Coronary artery (tissue), 2 donors: ENCODE results near the gene SLCO3A1.

Source experiments
- DNase-seq: peaks from one replicate; pipeline ENCODE4 v3.0.0-alpha.2; 2017; ENCODE audit warnings: low spot score
- H3K27ac ChIP-seq, 2 donors: fragments of 200-600 bp; sonication (generic); one replicate each; pipeline ENCODE4 v1.5.1; 2016 to 2019
- H3K4me3 ChIP-seq: fragments of 200-600 bp; sonication (generic); 2 replicates; pipeline ENCODE4 v1.5.1; 2016; ENCODE audit warnings: mild to moderate bottlenecking, moderate library complexity
- TF ChIP-seq, protein P1 (sequence below): fragments of 200-600 bp; sonication (generic); IDR thresholded peaks from one replicate; pipeline ENCODE4 v1.5.1; 2019; ENCODE audit warnings: antibody characterized with exemption

SLCO3A1 gene

DNA sequence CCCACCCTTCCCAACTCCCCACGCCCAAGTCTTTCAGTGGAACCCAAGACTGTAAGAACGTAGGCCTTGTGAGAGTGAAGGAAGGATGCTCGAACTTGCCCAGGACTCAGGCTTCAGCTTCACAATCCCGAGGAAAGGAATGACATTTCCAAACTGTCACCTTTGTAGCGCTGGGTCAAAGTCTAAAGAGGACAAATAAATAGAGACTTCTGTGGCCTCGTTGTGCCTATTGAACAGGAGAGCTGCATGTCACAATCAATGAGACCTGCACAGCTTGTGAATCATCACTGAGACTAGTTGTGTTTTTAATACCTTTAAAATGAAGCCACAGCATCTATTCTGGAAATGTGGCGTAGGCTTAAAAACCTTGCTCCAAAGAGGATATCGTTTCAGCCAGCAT is 317.4 kb downstream of the SLCO3A1 start:
- Histone ChIP-seq H3K27ac (no peak overlapping the region), H3K4me3 (no peak overlapping the region)
- TF ChIP-seq, protein P1, sequence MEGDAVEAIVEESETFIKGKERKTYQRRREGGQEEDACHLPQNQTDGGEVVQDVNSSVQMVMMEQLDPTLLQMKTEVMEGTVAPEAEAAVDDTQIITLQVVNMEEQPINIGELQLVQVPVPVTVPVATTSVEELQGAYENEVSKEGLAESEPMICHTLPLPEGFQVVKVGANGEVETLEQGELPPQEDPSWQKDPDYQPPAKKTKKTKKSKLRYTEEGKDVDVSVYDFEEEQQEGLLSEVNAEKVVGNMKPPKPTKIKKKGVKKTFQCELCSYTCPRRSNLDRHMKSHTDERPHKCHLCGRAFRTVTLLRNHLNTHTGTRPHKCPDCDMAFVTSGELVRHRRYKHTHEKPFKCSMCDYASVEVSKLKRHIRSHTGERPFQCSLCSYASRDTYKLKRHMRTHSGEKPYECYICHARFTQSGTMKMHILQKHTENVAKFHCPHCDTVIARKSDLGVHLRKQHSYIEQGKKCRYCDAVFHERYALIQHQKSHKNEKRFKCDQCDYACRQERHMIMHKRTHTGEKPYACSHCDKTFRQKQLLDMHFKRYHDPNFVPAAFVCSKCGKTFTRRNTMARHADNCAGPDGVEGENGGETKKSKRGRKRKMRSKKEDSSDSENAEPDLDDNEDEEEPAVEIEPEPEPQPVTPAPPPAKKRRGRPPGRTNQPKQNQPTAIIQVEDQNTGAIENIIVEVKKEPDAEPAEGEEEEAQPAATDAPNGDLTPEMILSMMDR: no peak
- DNase-seq: no peak

DNA sequence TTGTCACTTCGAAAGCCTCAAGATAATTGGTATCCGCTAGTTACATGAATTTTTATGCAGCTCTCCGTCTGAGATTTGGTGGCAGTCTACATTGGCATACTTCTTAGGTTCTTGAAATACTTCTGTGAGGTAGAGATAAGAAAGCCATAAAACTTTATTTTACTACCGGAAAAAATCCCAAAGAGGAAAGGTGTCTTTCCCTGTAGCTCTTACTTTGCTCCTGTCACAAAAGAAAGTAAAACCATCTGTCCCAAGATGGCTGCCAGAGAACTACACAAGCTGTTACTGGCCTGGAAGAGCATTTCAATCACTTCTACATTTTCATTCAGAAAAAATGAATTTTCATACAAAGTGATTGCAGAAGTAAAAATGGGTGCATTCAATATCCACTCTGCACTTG is 325.4 kb downstream of the SLCO3A1 start:
- TF ChIP-seq, protein P1: no peak
- no peak for DNase-seq
- Histone ChIP-seq H3K4me3 (no peak overlapping the region), H3K27ac (no peak overlapping the region)

DNA sequence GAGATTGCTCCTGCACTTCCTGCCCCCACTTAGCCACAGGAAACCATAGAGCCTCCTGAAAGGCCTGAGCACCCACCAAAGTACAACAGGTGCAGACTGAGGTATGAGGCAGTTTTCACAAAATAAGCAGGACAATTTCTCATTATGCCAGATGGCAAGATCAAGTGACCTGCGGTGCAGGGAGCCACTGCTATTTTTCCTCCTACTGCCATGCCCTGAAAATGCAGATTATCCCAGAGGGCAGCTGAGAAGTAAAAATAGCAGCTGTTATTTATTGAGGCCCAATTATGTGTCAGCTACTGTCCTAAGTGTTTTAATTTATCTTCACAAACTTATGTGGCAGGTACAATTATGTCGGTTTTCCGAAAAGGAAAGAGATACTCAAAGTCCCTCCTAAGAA is 330.6 kb downstream of the SLCO3A1 start:
- Histone ChIP-seq H3K4me3 (no peak overlapping the region), H3K27ac (no peak overlapping the region)
- no peak for DNase-seq
- TF ChIP-seq, protein P1: no peak

DNA sequence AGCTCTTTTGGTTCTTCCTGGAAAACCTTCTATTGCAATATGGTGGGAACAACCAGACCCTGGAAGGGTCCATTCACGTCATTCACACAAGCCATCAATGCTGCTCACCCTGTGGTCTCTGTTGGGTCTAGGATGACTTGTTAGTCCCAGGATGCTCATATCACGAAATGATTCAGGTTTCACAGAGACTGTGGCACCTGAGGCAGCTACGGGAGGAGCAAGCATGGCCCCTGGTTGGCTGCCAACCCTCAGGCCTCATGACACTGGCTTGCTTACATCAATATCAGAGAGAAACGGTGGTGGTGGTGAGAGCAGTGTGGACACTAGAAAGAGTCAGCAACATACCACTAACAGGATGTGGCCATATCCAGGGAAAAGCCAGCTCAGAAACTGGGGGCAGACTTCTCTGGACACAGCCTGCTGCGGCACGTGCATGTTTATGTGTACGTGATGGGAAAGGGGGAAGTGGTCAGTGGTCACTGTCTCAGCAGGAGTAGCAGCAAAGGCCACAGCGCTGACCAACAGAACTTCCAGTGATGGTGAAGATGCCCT is 331.2 kb downstream of the SLCO3A1 start:
- TF ChIP-seq, protein P1: no peak
- no peak for DNase-seq
- H3K4me3 ChIP-seq: no peak overlapping the region
- no peak overlapping the region for H3K27ac ChIP-seq

DNA sequence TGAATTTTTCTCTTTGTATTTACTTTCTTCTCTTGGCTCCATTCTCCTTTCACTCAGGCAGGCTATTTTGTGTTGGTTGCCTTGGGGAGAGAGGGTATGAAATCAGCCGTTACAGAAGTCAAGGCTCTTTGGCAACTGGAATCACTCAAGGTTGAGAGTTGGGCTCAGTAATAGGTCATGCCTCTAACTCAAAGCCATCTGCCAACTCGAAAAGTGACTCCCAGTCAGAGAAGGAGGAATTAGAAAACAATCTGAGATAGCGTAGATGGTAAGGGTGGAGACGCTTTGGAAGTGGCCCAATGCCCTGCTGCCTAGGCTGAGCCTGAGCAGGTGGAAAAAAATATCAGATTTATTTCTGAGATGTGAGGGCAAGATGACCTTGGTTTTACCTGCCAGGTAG is 334.5 kb downstream of the SLCO3A1 start:
- TF ChIP-seq, protein P1: no peak
- Histone ChIP-seq H3K4me3 (no peak overlapping the region), H3K27ac (no peak overlapping the region)
- DNase-seq: no peak

DNA sequence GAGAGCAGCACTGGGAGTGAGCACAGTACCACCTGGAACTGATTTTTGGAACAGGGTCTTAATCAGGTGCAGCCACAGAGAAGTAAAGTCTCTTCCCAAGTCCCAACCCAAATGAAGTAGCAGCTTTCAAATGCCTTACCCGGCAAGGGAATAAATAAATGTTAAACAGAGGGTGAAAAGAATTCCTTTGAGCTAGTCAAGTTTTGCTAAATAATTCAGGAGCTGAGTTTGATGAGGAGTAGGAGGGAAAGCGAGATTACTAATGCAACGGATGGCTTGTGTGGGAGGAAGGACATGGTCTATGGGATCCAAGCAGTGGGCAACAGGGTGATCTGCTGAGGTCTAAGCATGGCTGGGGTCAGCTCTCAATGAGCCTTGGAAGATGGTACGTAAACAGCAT is 335.7 kb downstream of the SLCO3A1 start:
- DNase-seq: no peak
- no peak overlapping the region for H3K4me3 ChIP-seq
- H3K27ac ChIP-seq: no peak overlapping the region
- TF ChIP-seq, protein P1: no peak

DNA sequence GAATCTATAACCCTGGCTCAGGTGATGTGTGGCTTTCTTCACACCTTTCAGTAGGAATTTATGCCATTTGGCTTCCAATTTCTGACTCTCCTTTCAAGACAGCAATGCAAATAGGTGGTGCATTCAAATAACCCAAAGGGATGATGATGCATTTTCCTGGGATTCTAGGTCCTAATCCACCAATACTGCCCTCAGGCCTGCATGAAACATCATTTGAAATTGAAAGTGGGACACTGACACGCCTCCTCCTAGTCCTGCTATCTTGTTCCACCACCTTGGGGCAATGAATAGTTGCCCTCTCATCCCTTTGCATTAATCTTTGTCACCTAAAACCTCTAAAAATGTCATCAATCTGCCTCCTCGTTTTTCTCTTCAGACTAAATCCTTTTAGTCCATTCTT is 341.7 kb downstream of the SLCO3A1 start:
- TF ChIP-seq, protein P1: no peak
- no peak overlapping the region for H3K4me3 ChIP-seq
- H3K27ac ChIP-seq: no peak overlapping the region
- DNase-seq: no peak
